Mononuclear cell (primary cell): Measurements from ENCODE around the gene PAK4. TPM values are rescaled to one million over a fixed set of nuclear protein-coding genes. Genes with fewer than 3 reads are reported as not detected.
"Not testable (repeated sequence)": the region's sequence is repeated elsewhere in the genome, so short reads cannot be mapped to it uniquely, and the experiment has no call there.

Experiments
- H3K27me3 ChIP-seq: 2 replicates; pipeline ENCODE4 v1.6.0; 2011; ENCODE audit warnings: low read length, control low read depth; ENCODE audit not compliant: insufficient read depth
- H3K4me1 ChIP-seq: 2 replicates; pipeline ENCODE4 v1.5.1; 2011; ENCODE audit warnings: mild to moderate bottlenecking, low read length, control low read depth; ENCODE audit not compliant: insufficient read depth
- H3K4me3 ChIP-seq: 2 replicates; pipeline ENCODE4 v1.5.1; 2011; ENCODE audit warnings: mild to moderate bottlenecking, low read length, moderate library complexity
- H3K9me3 ChIP-seq: 2 replicates; pipeline ENCODE4 v1.5.1; 2011; ENCODE audit warnings: low read depth, mild to moderate bottlenecking, control low read depth, low read length
- total RNA-seq: library from RNA; depleted of rRNA; stranded (reverse); fragments of >200 nt; gene quantifications from one replicate; pipeline ENCODE4 v1.2.3, GENCODE V29; 2012

PAK4 gene
- total RNA-seq, 1 donor, result 1.5 TPM

GRCh38 chr19:39202998-39203355 is 77.4 kb downstream of the PAK4 start:
- no peak overlapping the region for H3K4me3 ChIP-seq
- H3K27me3 ChIP-seq, result peaks cover 18% of the 10 kb centered on the region
- H3K9me3 ChIP-seq, result no peaks in the 10 kb centered on the region
- H3K4me1 ChIP-seq, result no peaks in the 10 kb centered on the region

GRCh38 chr19:39203372-39204341 is 78.1 kb downstream of the PAK4 start, which contains the start of gene SYCN:
Gene SYCN (minus strand): TSS chr19:39204263. CDS start chr19:39204254, 9 bp downstream.
- Histone ChIP-seq H3K4me3 (no peak within 1 kb of the TSS), H3K27me3 (peaks cover 15% of the 10 kb centered on the region), H3K4me1 (no peaks in the 10 kb centered on the region), H3K9me3 (no peaks in the 10 kb centered on the region)

GRCh38 chr19:39205449-39205764 is 79.8 kb downstream of the PAK4 start:
- Histone ChIP-seq H3K4me3 (no peak overlapping the region), H3K9me3 (no peaks in the 10 kb centered on the region), H3K27me3 (peaks cover 15% of the 10 kb centered on the region), H3K4me1 (no peaks in the 10 kb centered on the region)

GRCh38 chr19:39206122-39206521 is 80.5 kb downstream of the PAK4 start:
- H3K4me1 ChIP-seq, result no peaks in the 10 kb centered on the region
- no peaks in the 10 kb centered on the region for H3K9me3 ChIP-seq
- H3K27me3 ChIP-seq, result peaks cover 15% of the 10 kb centered on the region
- H3K4me3 ChIP-seq, result no peak overlapping the region

GRCh38 chr19:39207293-39207836 is 81.8 kb downstream of the PAK4 start:
- peaks cover 15% of the 10 kb centered on the region for H3K27me3 ChIP-seq
- H3K9me3 ChIP-seq, result no peaks in the 10 kb centered on the region
- no peak overlapping the region for H3K4me3 ChIP-seq
- H3K4me1 ChIP-seq, result no peaks in the 10 kb centered on the region

GRCh38 chr19:39208175-39208795 is 82.7 kb downstream of the PAK4 start:
- Histone ChIP-seq H3K4me1 (no peaks in the 10 kb centered on the region), H3K4me3 (no peak overlapping the region), H3K27me3 (peaks cover 7% of the 10 kb centered on the region), H3K9me3 (no peaks in the 10 kb centered on the region)

GRCh38 chr19:39209196-39209595 is 83.6 kb downstream of the PAK4 start:
- no peaks in the 10 kb centered on the region for H3K9me3 ChIP-seq
- H3K4me3 ChIP-seq, result no peak overlapping the region
- H3K4me1 ChIP-seq, result no peaks in the 10 kb centered on the region
- H3K27me3 ChIP-seq, result no peaks in the 10 kb centered on the region

- Histone ChIP-seq H3K27me3 (no peaks in the 10 kb centered on the region), H3K4me3 (no peak overlapping the region), H3K4me1 (no peaks in the 10 kb centered on the region), H3K9me3 (no peaks in the 10 kb centered on the region)
Measured at GRCh38 chr19:39211731-39212374, 86.3 kb downstream of the PAK4 start.

- Histone ChIP-seq H3K4me3 (no peak overlapping the region), H3K9me3 (no peaks in the 10 kb centered on the region), H3K27me3 (no peaks in the 10 kb centered on the region), H3K4me1 (no peaks in the 10 kb centered on the region)
Measured at GRCh38 chr19:39212375-39212742, 86.8 kb downstream of the PAK4 start.

- not testable (repeated sequence) for H3K4me1 ChIP-seq, H3K27me3 ChIP-seq, H3K4me3 ChIP-seq, H3K9me3 ChIP-seq
Measured at GRCh38 chr19:39215323-39215722, 89.7 kb downstream of the PAK4 start.

- Histone ChIP-seq H3K27me3 (no peaks in the 10 kb centered on the region), H3K4me3 (no peak overlapping the region), H3K4me1 (no peaks in the 10 kb centered on the region), H3K9me3 (no peaks in the 10 kb centered on the region)
Measured at GRCh38 chr19:39217094-39217493, 91.5 kb downstream of the PAK4 start.

GRCh38 chr19:39218230-39219007 is 92.8 kb downstream of the PAK4 start:
- H3K4me1 ChIP-seq, result no peaks in the 10 kb centered on the region
- H3K4me3 ChIP-seq, result no peak overlapping the region
- H3K9me3 ChIP-seq, result no peaks in the 10 kb centered on the region
- H3K27me3 ChIP-seq, result peaks cover 2% of the 10 kb centered on the region

- H3K4me3 ChIP-seq, H3K4me1 ChIP-seq, H3K9me3 ChIP-seq, H3K27me3 ChIP-seq: not testable (repeated sequence)
Measured at GRCh38 chr19:39219108-39219507, 93.5 kb downstream of the PAK4 start.

GRCh38 chr19:39223703-39224279 is 98.2 kb downstream of the PAK4 start:
- Histone ChIP-seq H3K4me1 (peaks cover 6% of the 10 kb centered on the region), H3K4me3 (no peak overlapping the region), H3K9me3 (no peaks in the 10 kb centered on the region), H3K27me3 (peaks cover 2% of the 10 kb centered on the region)
